NOMO-1 treated with dmso at 0.1 percent for 144 hours (cell line): ENCODE results near the gene CREB5.
A peak's percentile ranks its signal among the peaks of the same experiment; 100 is the strongest.

Experiments used
- DNase-seq: peaks from one replicate; lab custom pipeline; 2025; ENCODE audit not compliant: unreplicated experiment; lab: John Stamatoyannopoulos, UW

CREB5 gene

DNA sequence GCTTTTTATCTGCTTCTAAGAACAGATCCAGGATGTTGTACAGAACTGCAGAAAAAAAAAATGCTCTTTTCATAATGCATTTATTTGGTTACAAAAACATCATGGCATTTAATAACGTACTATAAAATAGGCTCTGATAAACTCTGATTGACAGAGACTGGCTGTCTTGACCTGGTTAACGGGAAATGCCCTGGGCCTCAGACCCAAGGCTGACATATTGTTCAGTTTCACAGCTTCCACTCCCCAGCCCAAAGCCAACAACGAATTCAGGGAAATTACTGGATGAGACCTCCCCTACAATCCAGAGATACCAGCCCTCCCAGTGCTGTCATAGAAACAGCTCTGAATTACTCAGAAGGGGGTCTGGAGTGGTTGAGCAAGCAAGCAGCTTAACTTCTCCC, 260.1 kb downstream of the CREB5 start:
- DNase-seq = no peak

DNA sequence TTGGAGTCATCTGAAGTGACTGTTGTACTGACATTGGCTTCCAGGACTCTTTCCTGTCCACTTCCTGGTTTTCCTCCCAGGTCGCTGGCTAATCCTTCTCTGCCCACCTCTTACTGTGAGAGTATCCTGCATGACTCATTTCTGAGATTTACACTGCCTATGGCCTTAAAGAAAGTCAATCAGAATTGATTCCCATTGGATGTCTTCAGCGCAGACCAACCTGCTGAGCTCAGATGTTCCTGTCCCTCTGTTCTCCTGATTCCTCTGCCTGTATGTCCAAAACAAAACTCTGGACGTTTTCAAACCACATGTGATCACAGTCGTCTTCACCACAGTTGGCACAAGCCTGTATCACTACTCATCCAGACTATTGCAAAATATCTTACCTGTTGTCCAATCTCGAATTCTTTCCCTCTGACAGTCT, 262.1 kb downstream of the CREB5 start:
- no peak for DNase-seq

DNA sequence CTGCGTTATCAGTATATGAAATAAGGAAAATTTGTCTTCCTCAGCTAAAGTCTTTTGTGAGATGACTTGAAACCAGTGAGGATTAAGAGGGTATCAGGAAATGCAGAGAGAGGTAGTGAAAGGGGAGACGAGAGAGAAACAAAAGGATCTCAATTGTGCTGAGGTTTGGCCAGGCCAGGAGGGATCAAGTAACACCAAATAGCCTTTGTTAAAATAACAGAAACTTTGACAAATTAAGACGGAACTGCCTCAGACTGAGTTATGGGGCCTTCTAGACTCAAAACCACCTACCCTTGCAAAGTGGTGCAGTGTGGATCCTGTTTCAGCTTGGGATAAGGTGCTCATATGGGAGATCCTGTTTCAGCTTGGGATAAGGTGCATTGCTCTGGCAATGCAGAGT, 263.1 kb downstream of the CREB5 start:
- no peak for DNase-seq

DNA sequence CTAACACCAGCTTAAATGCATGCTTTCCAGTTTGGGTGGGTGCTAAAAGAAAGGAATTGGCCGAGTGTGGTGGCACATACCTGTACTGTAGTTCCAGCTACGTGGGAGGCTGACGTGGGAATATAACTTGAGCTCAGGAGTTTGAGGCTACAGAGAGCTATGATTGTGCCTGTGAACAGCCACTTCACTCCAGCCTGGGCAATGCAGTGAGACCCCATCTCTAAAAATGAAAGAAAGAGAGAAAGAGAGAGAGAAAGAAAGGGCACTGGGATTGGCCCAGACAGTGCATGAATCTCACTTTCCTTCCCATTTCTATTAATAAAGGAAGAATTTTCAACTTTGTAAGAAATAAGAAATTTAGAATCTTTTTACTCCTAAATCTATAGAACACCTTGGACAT, 265.4 kb downstream of the CREB5 start:
- DNase-seq = no peak

DNA sequence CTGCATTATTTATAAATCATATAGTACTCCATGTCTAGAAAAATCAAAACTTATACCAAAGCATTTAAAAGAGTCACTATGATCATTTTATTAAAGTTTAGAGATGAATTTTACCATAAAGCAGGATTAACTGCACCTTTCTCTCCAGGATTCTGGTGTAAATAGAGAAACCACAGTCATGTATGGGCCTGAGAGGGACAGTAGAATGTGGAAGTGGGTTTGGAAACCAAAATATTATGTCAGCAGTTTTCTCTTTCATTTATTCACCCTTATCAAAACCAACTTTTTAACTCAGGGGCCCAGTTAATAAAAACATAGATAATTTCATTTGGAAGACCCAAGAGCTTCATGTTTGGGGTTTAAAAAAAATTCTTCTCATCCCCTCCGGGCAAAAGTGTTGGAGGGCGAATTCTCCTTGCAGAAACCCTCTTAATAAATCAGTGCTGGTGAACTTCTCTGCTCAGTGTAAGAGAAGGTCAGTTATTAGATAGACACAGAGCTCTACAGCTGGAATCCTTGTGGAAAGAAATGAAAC, 266.2 kb downstream of the CREB5 start:
- DNase-seq = no peak

DNA sequence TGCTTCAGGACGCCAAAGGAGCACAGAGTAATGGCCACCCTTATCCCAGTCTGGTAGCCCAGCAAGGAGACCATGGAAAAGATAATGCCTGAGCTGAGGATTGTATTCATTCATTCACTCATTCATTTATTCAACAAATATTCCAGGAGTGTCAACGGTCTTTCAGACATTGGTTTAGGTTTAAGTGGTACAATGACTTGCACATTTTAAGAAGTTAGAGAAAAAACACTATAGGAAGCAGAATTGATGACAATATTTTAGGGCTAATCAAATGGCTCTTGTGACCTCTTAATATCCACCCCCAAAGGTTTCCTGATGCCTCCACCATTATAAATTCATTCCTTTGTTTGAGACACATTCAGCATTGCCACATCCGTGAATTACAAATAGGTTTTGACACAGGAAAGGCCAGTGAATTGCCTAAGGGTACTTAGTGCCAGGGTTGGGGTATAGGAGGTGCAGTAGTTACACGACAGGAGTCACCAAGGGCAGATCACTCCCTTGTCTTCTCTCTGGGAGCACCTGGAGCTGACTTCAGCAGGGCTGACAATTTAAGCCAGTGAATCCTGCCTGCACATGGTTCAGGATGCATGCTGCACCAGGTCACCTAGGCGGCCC, 269.5 kb downstream of the CREB5 start:
- no peak for DNase-seq

DNA sequence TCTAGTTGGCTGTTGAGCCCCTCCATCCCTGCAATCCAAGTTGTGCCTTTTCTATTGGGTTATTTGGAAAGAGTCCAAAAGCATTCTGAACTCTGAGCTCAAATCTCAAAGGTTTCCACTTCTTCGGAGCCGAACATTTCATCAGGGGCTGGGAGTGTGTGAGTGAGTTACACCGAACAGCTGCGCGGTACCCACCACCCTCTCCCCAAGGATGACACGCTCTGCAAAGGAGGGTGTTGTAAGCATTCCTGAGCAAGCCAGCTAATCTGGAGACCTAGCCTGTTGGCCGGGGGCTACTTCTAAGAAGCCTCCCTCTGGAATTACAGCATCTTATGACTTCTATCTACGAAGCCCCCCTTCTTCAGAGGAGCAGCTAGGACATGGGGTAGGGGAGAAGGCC, 270.5 kb downstream of the CREB5 start:
- DNase-seq = no peak

DNA sequence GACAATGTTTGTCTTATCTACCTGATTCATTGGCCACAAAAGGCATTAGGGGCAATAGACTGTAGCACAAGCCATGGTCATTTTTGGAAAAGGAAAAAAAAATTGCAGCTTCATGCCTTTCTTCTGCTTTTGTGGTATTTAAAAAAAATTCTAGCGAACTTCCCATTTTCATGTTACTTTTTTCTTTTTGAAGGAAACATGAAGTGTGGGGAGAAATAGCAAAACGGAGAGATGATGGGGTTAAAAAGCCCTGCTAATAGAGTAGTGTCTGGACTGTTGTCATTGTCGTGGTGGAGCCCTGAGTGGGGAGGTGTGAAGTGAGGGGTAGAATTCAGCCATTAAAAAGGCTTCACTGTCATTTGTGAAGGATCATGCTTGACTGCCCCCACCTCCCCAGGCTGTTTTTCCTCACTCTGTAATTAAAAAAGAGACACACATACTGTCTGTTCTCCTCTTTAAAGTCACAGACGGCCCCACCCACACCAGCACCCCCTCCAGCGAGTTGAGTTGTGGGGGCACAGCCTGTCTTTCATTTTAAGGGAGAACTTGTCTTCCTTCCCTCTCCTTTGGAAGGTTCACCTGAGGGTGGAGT, 272.4 kb downstream of the CREB5 start:
- DNase-seq = peak; percentile 60

DNA sequence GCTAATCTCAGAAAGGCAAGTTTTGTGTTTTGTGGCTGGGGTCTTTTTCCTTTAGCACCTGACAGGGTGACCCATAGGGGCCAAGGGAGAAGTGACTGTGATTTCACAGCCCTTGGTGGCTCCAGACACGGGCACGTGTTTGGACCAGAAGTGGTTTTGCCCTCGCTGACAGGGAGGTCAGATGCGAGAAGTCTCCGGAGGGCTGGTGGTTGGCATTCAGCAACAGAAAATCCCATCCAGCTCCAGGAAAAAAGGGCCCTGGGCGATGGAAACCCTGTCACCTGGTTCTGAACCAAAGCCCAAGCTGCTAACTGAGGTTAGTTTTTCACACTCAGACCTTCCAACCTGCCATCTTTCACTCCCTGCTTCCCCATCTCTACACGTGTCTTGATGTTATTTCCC, 272.9 kb downstream of the CREB5 start:
- no peak for DNase-seq

DNA sequence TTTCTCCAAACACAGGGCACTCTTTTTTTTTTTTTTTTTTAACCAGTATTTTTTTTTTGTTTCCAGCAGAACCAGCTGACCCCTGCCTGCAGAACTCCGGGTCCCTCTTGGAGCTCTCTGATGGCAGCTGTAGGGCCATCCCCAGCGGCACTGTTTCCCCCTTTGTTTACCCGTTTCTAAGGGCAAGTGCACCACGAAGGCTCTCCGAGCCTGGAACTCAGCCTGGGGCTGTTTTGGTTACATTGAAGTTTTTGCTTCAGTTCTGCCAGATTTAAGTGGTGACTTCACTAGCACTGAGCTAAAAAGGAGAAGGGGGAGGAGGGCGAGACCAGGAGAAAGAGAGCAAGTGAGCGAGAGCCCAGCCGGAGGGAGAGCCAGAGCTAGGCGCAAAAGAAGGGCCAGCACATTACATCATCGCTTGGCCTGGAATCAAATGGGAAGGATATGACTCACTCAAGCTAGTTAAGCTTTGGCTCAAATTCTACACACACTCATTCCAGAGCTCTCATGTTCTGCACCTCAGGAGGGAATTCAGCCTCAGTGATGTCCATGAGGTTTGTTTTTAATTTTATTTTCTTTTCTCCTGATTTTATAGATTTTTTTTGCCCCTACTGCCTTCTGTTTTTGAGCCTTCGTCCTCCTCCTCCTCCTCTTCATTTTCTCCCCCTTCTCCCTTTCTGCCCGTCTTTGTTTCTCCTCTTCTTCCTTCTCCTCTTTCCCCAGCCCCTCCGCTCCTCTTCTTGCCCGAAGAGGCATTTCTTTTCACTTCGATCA, 273.5 kb downstream of the CREB5 start:
- peak; percentile 83 for DNase-seq

DNA sequence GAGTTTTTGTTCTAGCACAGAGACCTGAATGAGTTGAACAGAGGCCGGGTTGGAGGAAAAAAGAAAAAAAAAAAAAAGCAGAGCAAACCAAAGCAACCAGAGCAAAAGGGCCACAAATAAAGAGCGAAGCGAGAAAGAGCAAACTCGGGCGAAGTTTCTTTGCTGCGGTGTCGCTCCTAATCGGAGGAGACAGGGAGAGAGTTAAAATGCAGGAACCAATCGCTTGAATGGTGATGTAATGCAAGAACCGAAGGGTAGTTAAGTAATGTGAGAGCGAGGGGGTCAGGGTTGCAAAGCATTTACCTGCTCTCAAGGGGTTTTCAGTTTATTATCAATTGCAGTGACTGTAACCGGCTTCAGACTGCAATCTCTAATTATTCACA, 274.1 kb downstream of the CREB5 start:
- DNase-seq = no peak

DNA sequence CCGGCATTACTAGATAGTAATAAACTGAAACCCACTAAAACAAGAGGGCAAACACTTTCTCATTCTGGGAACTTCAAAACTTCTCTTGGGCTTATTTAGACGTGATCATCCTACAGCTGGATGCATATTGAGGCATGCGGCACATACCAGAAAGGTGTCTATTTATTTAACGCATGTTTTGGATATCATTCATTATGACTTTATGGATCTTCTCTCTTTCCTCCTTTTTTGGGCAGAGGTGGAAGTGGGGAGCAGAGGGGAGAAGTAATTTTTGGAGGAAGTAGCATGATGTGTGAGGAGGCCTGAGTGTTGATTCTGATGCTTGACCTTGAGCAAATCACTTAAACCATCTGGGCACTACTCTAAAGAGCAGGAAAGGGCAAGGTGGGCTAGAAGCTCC, 275.2 kb downstream of the CREB5 start:
- no peak for DNase-seq

DNA sequence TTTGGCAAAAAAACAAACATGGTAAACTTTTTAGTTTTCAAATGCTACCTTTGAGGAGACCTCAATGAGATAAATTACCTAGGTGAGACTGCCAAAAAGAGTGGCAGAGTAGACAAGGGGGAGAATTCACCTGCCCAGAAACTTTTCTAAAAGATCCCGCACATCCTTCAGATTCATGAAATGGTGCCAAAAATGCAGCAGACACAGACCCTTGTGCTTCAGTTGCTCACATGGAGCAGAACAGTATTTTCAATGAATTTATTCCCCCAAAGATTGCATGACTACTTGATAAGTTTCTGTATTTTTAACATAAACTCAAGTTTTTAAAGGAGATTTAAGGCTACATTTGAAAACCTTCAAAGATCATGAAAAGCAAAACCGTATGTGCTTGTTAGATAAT, 275.9 kb downstream of the CREB5 start:
- no peak for DNase-seq

DNA sequence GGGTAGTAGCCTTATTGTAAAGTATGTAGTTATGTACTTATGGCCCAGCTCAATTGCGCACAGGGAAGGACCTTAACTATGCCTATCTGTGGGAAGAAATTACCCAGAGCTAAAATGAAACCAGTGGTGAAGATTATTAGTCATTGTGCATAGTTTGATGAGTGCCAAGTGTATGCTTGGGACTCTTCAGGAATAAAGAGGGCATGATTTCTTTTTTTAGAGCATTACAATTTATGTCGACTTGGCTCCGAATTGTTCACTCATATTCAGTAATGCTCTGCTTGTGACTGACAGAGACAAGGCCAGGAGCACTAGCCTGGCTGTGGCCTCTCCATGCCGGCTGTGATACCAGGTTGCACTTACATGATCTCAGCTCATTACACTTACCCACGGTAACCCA, 276.3 kb downstream of the CREB5 start:
- no peak for DNase-seq

DNA sequence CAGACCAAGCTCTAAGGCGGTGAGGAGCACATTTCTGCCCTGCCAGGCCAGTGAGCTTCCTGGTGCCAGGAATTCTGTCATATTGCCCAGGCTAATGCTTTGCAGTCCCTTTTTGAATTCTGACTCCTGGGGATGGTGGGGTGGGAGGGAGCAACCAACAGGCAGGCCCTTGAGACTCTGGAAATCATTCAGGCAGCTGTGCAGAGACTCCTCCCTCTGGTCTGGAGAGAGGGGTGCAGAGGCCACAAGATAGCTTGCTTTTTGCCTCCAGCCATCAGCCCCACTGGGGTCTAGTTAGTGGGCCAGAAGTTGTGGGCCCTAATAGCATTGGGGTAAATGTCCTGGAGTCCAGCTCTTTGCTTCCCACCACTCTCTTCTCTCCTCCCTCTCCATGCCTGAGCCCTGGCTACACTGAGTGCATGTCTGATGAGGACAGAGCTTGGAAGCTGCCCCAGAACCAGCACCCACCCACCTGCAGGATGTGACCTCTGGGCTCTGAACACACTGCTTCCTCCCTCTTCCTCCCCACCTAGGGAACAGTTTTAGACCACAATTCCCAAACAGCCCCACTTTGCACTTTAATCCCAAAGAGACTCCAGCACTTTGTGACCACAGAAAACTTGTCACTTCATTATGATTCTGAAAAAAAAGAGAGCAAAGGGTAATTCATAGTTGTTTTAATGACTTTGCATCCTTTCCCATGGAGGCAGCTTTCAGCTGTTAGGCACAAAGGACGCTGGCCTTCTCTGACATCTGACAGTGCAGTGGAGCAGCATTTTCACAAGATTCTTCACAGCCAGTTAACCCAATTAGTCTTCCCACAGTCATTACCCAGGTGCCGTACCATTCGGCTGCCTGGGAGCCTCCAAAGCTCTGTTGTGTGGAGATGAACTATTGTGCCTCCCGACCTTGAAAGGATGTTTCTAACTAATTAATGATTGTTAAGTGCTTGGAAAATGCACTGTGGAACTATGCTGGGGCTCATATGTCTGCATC, 283.3 kb downstream of the CREB5 start:
- DNase-seq = no peak

DNA sequence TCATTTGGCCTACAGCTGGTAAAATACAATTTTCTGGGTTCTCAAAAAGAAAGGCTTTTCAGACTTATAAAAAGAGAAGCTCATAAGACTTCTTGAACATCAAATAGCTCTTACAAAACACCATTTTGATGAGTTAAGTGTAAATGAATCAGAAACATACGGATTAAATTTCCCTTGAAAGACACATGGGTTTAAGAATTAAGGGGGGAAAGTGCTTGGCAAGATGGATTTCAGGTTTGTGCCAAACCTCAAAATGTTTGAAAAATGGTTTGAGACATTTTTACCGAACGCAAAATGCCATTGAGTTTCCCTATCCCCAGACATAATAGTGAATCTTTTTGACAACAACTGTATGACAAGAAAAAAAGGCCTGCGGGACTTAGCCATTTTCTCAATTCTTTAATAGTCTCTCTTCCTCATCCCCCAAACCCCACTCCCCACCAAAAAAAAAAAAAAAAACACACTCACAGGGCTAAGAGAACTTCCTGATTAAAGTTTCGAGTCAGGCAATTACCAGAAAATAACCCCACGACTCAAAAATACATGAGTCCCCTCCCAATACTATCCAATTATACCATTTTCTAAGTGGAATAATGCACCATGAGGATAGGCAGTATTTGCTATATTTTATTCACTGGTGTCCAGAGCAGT, 285.7 kb downstream of the CREB5 start:
- DNase-seq = no peak

DNA sequence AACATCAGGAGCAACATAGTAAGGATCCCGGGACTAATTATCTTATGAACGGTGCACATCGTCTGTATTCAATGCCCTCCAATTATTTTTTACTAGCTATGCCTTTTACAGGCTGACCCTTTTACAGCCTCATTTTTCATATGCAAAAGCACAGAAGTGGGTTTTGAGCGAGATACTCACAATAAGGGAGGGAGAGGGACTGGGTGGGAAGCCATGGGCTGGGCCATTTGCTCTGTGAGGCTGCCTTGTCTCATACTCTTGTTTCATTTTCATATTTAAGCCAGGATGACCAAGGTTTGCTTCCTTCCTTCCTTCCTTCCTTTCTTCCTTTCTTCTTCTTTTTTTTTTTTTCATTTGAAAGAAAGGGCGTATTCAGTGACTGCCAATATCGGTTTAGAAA, 286.5 kb downstream of the CREB5 start:
- DNase-seq = no peak

DNA sequence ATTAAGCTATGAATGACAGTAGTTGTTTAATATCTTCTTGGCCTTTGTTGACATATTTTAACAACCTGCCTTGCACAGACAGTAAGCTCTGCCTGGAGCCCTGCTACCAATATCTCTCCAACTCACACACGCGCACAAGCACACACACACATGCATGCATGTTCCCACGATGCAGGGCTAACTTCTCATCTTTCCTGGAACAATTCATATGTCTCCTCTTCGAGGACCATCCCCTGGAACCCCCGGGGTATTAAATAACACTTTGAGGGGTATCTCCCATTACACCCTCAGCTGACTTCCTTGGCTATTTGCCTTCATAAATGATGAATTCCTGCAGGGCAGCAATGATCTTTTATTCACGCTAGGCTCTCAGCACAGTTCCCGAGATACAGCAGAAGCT, 287.8 kb downstream of the CREB5 start:
- DNase-seq = no peak

DNA sequence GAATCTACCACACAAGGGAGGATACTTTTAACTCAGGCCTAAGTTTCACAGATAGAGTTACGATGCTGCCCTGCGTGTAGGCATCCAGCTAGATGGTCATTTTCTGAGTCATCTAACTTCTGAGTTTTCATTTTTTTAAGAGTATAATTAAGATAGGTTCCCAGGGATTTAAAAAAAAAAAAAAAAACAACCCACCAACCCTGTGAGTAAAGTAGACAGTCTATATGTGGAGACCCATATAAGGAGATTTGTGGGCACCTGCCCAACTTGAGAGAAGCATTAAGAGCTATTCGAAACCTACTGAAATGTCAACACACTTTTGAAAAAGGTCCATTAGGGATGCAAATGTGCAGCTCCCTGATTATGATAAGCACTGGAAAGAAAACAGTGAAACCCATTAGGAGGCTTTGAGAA, 288.5 kb downstream of the CREB5 start:
- DNase-seq = no peak

DNA sequence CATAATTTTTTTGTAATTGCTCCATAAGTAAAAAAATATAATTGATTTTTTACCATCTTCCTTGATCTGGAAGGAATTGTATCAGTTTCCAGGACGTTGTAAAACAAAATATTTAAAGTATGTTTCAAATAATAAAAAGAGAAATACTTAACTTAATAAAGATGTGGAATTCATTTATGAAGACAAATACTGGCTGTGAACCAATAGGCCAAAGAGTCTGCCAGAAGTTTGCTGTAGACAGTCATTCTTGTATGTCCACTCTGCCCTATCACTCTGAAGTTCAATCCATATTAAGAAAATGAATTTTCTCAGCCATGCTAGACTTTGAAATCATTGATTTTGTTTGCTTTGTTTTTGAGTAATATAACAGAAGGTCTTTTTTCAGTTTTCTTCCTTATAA, 289.4 kb downstream of the CREB5 start:
- no peak for DNase-seq

DNA sequence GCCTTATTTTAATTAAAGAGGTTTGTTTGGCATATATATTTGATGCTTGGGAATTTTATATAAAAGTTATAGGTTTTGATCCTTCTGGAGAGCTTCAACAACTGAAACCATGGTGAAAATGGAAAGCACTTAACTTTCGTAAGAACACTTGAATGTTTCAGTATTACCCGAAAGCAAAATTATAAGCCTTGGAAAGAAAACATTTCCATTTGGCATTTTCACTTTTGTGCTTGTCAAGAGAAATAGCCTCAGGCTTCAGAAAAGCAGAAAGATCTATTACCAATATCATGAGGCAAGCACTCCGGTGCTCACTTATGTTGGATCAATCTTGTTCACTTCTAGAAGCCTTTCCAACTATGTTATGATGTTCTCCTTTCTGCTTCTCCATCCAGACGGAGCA, 289.9 kb downstream of the CREB5 start:
- DNase-seq = no peak
